Cardiac muscle cell (in vitro differentiated cells and primary cell): ENCODE results near the gene FMNL3. TPM values are rescaled to one million over a fixed set of nuclear protein-coding genes. Genes with fewer than 3 reads are reported as not detected.

Source experiments
- DNase-seq, 2 donors: peaks; one replicate each; pipeline versions ENCODE4 v3.0.0 to v3.0.0-alpha.2; 2010 to 2017; ENCODE audit warnings: low read depth in 1 of 2, low spot score in 1 of 2
- H3K27ac ChIP-seq: fragments of 200-600 bp; sonication (generic); 2 replicates; pipeline ENCODE4 v1.5.1; 2016
- H3K27me3 ChIP-seq: fragments of 200-600 bp; sonication (generic); 2 replicates; pipeline ENCODE4 v1.6.0; 2016; ENCODE audit warnings: control low read depth
- H3K36me3 ChIP-seq: fragments of 200-600 bp; sonication (generic); 2 replicates; pipeline ENCODE4 v1.5.1; 2016; ENCODE audit warnings: control low read depth
- H3K4me1 ChIP-seq: fragments of 200-600 bp; sonication (generic); 2 replicates; pipeline ENCODE4 v1.8.1; 2017; ENCODE audit warnings: low read depth, mild to moderate bottlenecking, mixed run types
- H3K4me3 ChIP-seq: fragments of 200-600 bp; sonication (generic); 2 replicates; pipeline ENCODE4 v1.5.1; 2016; ENCODE audit warnings: mild to moderate bottlenecking
- H3K9me3 ChIP-seq: fragments of 200-600 bp; sonication (generic); 2 replicates; pipeline ENCODE4 v1.5.1; 2017; ENCODE audit warnings: low read depth, mild to moderate bottlenecking, control low read depth
- CTCF ChIP-seq: IDR thresholded peaks from 2 replicates; pipeline ENCODE4 v1.5.1; 2012; ENCODE audit warnings: low read depth, mild to moderate bottlenecking, low read length
- polyA plus RNA-seq: library from polyadenylated mRNA; unstranded; fragments of >200 nt; fragmentation: Nextera tagmentation; extraction: Ambion mirVana; gene quantifications from 2 replicates; pipeline ENCODE4 v1.2.1, GENCODE V29; 2016
- total RNA-seq: library from RNA; depleted of rRNA; stranded (reverse); fragments of >200 nt; gene quantifications from 2 replicates; pipeline ENCODE4 v1.2.3, GENCODE V29; 2016

The FMNL3 gene
- total and polyA plus RNA-seq, 2 experiments from 2014 or later: 2.9 to 5.6 TPM

- Histone ChIP-seq H3K4me3 (no peak overlapping the region), H3K27me3 (no peaks in the 10 kb centered on the region), H3K9me3 (no peaks in the 10 kb centered on the region), H3K4me1 (peaks cover 10% of the 10 kb centered on the region), H3K36me3 (no peaks in the 10 kb centered on the region), H3K27ac (no peak overlapping the region)
- DNase-seq: no peak
- TF ChIP-seq CTCF: no peak
Observed at GRCh38 chr12:49649892-49650291, 57.3 kb downstream of the FMNL3 start.

GRCh38 chr12:49649445-49649844 is 57.8 kb downstream of the FMNL3 start:
- TF ChIP-seq CTCF: no peak
- Histone ChIP-seq H3K36me3 (no peaks in the 10 kb centered on the region), H3K27ac (peak overlapping the region; percentile 13), H3K4me3 (no peak overlapping the region), H3K4me1 (peaks cover 10% of the 10 kb centered on the region), H3K27me3 (no peaks in the 10 kb centered on the region), H3K9me3 (no peaks in the 10 kb centered on the region)
- no peak for DNase-seq

GRCh38 chr12:49648712-49649003 is 58.5 kb downstream of the FMNL3 start:
- Histone ChIP-seq H3K27ac (peak overlapping the region; percentile 13), H3K4me3 (no peak overlapping the region), H3K27me3 (no peaks in the 10 kb centered on the region), H3K36me3 (no peaks in the 10 kb centered on the region), H3K4me1 (peaks cover 10% of the 10 kb centered on the region), H3K9me3 (no peaks in the 10 kb centered on the region)
- DNase-seq: peak in 1 of 2 donors; percentile 34
- TF ChIP-seq CTCF: no peak

GRCh38 chr12:49647827-49648711 is 59.1 kb downstream of the FMNL3 start:
- Histone ChIP-seq H3K4me1 (peaks cover 10% of the 10 kb centered on the region), H3K36me3 (no peaks in the 10 kb centered on the region)

GRCh38 chr12:49646871-49647654 is 60.1 kb downstream of the FMNL3 start:
- Histone ChIP-seq H3K4me3 (no peak overlapping the region), H3K9me3 (no peaks in the 10 kb centered on the region), H3K27ac (no peak overlapping the region), H3K27me3 (no peaks in the 10 kb centered on the region), H3K36me3 (peaks cover 4% of the 10 kb centered on the region), H3K4me1 (peaks cover 10% of the 10 kb centered on the region)
- DNase-seq: no peak
- TF ChIP-seq CTCF: no peak

More at GRCh38 chr12:49647827-49648711, 59.1 kb downstream of the FMNL3 start:
- H3K9me3 ChIP-seq: no peaks in the 10 kb centered on the region
- peak overlapping the region; percentile 13 for H3K27ac ChIP-seq
- DNase-seq: no peak
- TF ChIP-seq CTCF: no peak
- no peaks in the 10 kb centered on the region for H3K27me3 ChIP-seq
- no peak overlapping the region for H3K4me3 ChIP-seq
